OCI-LY1 (cell line): ENCODE data around the gene IL1RAPL1.

ENCODE experiments used
- H2AFZ ChIP-seq: fragments of 200-600 bp; sonication (generic), shearing (Covaris generic); 2 replicates; pipeline ENCODE4 v1.6.0; 2014; ENCODE audit warnings: antibody characterized with exemption, mild to moderate bottlenecking, low read length
- H3F3A ChIP-seq: fragments of 200-600 bp; sonication (generic), shearing (Covaris generic); 2 replicates; pipeline ENCODE4 v1.6.0; 2014; ENCODE audit warnings: mild to moderate bottlenecking, antibody characterized with exemption, low read length, moderate library complexity; ENCODE audit not compliant: insufficient read depth
- H3K27ac ChIP-seq: fragments of 200-600 bp; sonication (generic); 2 replicates; pipeline ENCODE4 v1.5.1; 2014; ENCODE audit warnings: low read length, mixed run types, mild to moderate bottlenecking, low read depth; ENCODE audit not compliant: poor library complexity, severe bottlenecking
- H3K27me3 ChIP-seq: fragments of 200-600 bp; sonication (generic); 2 replicates; pipeline ENCODE4 v1.6.0; 2014; ENCODE audit warnings: antibody characterized with exemption, mild to moderate bottlenecking, low read length, moderate library complexity; ENCODE audit not compliant: insufficient read depth
- H3K36me3 ChIP-seq: fragments of 200-600 bp; sonication (generic); 2 replicates; pipeline ENCODE4 v1.6.1; 2014; ENCODE audit warnings: mild to moderate bottlenecking, antibody characterized with exemption, low read length, moderate library complexity, mixed read lengths; ENCODE audit not compliant: insufficient read depth
- H3K4me1 ChIP-seq: fragments of 200-600 bp; sonication (generic); 2 replicates; pipeline ENCODE4 v1.5.1; 2014; ENCODE audit warnings: mild to moderate bottlenecking, low read length, moderate library complexity; ENCODE audit not compliant: insufficient read depth, severe bottlenecking
- H3K4me2 ChIP-seq: fragments of 200-600 bp; sonication (generic), shearing (Covaris generic); 2 replicates; pipeline ENCODE4 v1.6.1; 2014; ENCODE audit warnings: low read length
- H3K4me3 ChIP-seq: fragments of 200-600 bp; sonication (generic); 2 replicates; pipeline ENCODE4 v1.5.1; 2014; ENCODE audit warnings: low read length, low read depth, mild to moderate bottlenecking, mixed read lengths; ENCODE audit not compliant: poor library complexity, severe bottlenecking
- H3K79me2 ChIP-seq: fragments of 200-600 bp; shearing (Covaris generic); 2 replicates; pipeline ENCODE4 v1.6.1; 2016; ENCODE audit warnings: mixed run types, low read length, mixed read lengths; ENCODE audit not compliant: insufficient read depth
- H3K9ac ChIP-seq: fragments of 200-600 bp; sonication (generic), shearing (Covaris generic); 2 replicates; pipeline ENCODE4 v1.6.1; 2014; ENCODE audit warnings: mild to moderate bottlenecking, low read length, mixed read lengths
- H3K9me2 ChIP-seq: fragments of 200-600 bp; sonication (generic), shearing (Covaris generic); 2 replicates; pipeline ENCODE4 v1.6.1; 2014; ENCODE audit warnings: low read depth, mild to moderate bottlenecking, low read length, mixed read lengths
- H3K9me3 ChIP-seq: fragments of 200-600 bp; shearing (Covaris generic); 2 replicates; pipeline ENCODE4 v1.6.1; 2014; ENCODE audit warnings: low read length, mixed read lengths
- H4K20me1 ChIP-seq: fragments of 200-600 bp; sonication (generic), shearing (Covaris generic); 2 replicates; pipeline ENCODE4 v1.6.0; 2016; ENCODE audit warnings: mild to moderate bottlenecking, low read length; ENCODE audit not compliant: insufficient read depth
- EZH2 ChIP-seq: fragments of 200-600 bp; sonication (generic), shearing (Covaris generic); IDR thresholded peaks from 2 replicates; pipeline ENCODE4 v1.8.0; 2017; ENCODE audit warnings: borderline replicate concordance, mixed run types, mild to moderate bottlenecking, antibody characterized with exemption, low read length, moderate library complexity, mixed read lengths
- TF ChIP-seq, protein P1 (sequence below): fragments of 200-600 bp; sonication (generic), shearing (Covaris generic); IDR thresholded peaks from 2 replicates; pipeline ENCODE4 v1.5.1; 2017; ENCODE audit warnings: mild to moderate bottlenecking, antibody characterized with exemption, low read length, moderate library complexity, mixed read lengths

The IL1RAPL1 gene

GRCh38 chrX:29257521-29257920 is 670.3 kb downstream of the IL1RAPL1 start:
- Histone ChIP-seq H3K9me2 (no peaks in the 10 kb centered on the region), H3K4me1 (no peaks in the 10 kb centered on the region), H3K27me3 (no peaks in the 10 kb centered on the region), H3K36me3 (no peaks in the 10 kb centered on the region), H3K4me2 (no peak overlapping the region), H3K27ac (no peak overlapping the region), H3K9me3 (no peaks in the 10 kb centered on the region), H4K20me1 (no peaks in the 10 kb centered on the region), H3K4me3 (no peak overlapping the region), H3K79me2 (no peaks in the 10 kb centered on the region), H3K9ac (no peak overlapping the region), H3F3A (no peaks in the 10 kb centered on the region), H2AFZ (no peak overlapping the region)
- no peak for TF ChIP-seq EZH2
- TF ChIP-seq, protein P1, sequence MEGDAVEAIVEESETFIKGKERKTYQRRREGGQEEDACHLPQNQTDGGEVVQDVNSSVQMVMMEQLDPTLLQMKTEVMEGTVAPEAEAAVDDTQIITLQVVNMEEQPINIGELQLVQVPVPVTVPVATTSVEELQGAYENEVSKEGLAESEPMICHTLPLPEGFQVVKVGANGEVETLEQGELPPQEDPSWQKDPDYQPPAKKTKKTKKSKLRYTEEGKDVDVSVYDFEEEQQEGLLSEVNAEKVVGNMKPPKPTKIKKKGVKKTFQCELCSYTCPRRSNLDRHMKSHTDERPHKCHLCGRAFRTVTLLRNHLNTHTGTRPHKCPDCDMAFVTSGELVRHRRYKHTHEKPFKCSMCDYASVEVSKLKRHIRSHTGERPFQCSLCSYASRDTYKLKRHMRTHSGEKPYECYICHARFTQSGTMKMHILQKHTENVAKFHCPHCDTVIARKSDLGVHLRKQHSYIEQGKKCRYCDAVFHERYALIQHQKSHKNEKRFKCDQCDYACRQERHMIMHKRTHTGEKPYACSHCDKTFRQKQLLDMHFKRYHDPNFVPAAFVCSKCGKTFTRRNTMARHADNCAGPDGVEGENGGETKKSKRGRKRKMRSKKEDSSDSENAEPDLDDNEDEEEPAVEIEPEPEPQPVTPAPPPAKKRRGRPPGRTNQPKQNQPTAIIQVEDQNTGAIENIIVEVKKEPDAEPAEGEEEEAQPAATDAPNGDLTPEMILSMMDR, result no peak

GRCh38 chrX:29269390-29269789 is 682.1 kb downstream of the IL1RAPL1 start:
- H3K27ac ChIP-seq, result no peak overlapping the region
- H3K4me1 ChIP-seq, result no peaks in the 10 kb centered on the region
- H3K36me3 ChIP-seq, result no peaks in the 10 kb centered on the region
- H3K9ac ChIP-seq, result no peak overlapping the region
- no peaks in the 10 kb centered on the region for H3K79me2 ChIP-seq
- no peaks in the 10 kb centered on the region for H3K27me3 ChIP-seq
- no peaks in the 10 kb centered on the region for H4K20me1 ChIP-seq
- no peaks in the 10 kb centered on the region for H3F3A ChIP-seq
- H3K4me2 ChIP-seq, result no peak overlapping the region
- no peaks in the 10 kb centered on the region for H3K9me2 ChIP-seq
- H3K4me3 ChIP-seq, result no peak overlapping the region
- no peak for TF ChIP-seq EZH2
- TF ChIP-seq, protein P1, result no peak
- no peak overlapping the region for H2AFZ ChIP-seq
- no peaks in the 10 kb centered on the region for H3K9me3 ChIP-seq

DNA sequence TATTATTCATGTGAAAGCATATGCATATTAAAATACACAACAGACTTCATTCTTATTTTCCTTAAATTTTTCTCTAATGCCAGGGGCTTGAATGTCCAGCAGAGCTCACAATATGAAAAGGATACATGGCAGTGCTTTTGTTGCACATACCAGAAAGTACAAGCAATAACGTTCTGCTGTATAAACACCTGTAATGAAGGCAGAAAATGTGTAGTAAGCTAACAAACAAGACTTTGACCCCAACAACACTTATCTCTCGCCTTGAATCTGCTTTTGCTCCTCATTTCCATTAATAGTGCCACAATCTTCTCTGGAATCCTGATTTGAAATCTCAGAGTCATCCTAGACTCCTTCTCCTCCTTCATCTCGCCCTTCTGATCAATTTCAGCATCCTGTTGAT is 687.3 kb downstream of the IL1RAPL1 start:
- H3K4me2 ChIP-seq, result no peak overlapping the region
- H3K27me3 ChIP-seq, result no peaks in the 10 kb centered on the region
- TF ChIP-seq EZH2, result no peak
- TF ChIP-seq, protein P1, result no peak
- no peak overlapping the region for H3K9ac ChIP-seq
- no peaks in the 10 kb centered on the region for H3K36me3 ChIP-seq
- no peaks in the 10 kb centered on the region for H3K9me3 ChIP-seq
- no peaks in the 10 kb centered on the region for H3K4me1 ChIP-seq
- H3K79me2 ChIP-seq, result no peaks in the 10 kb centered on the region
- no peaks in the 10 kb centered on the region for H3K9me2 ChIP-seq
- H4K20me1 ChIP-seq, result no peaks in the 10 kb centered on the region
- no peak overlapping the region for H2AFZ ChIP-seq
- H3K4me3 ChIP-seq, result no peak overlapping the region
- H3K27ac ChIP-seq, result no peak overlapping the region
- H3F3A ChIP-seq, result no peaks in the 10 kb centered on the region
